Type B pancreatic cell (in vitro differentiated cells): ENCODE measurements around the gene PPARGC1A. TPM values are rescaled to one million over a fixed set of nuclear protein-coding genes. Genes with fewer than 3 reads are reported as not detected.

Experiments
- DNase-seq: peaks from one replicate; pipeline ENCODE4 v3.0.0; 2021; ENCODE audit warnings: mixed read lengths; ENCODE audit not compliant: unreplicated experiment; ENCODE audit errors: extremely low spot score
- H3K27ac Mint-ChIP-seq: 2 replicates; pipeline ENCODE4 v1.8.0; 2021; ENCODE audit warnings: mild to moderate bottlenecking, mixed read lengths
- H3K27me3 Mint-ChIP-seq: 2 replicates; pipeline ENCODE4 v1.8.0; 2021; ENCODE audit warnings: mixed read lengths
- H3K36me3 Mint-ChIP-seq: 2 replicates; pipeline ENCODE4 v1.8.0; 2021; ENCODE audit warnings: mixed read lengths
- H3K4me1 Mint-ChIP-seq: one replicate; pipeline ENCODE4 v1.8.0; 2021; ENCODE audit warnings: mixed read lengths; ENCODE audit not compliant: unreplicated experiment
- H3K4me3 Mint-ChIP-seq: 2 replicates; pipeline ENCODE4 v1.8.0; 2021; ENCODE audit warnings: mild to moderate bottlenecking, mixed read lengths
- H3K9me3 Mint-ChIP-seq: 2 replicates; pipeline ENCODE4 v1.8.0; 2021; ENCODE audit warnings: mixed read lengths
- CTCF ChIP-seq: fragments of 200-600 bp; sonication (generic); conservative IDR thresholded peaks from 2 replicates; pipeline ENCODE4 v1.5.0; 2021; ENCODE audit warnings: antibody characterized with exemption, mild to moderate bottlenecking
- total RNA-seq: library from RNA; stranded (reverse); gene quantifications from 2 replicates; pipeline ENCODE4 v1.2.1, GENCODE V29; 2021; ENCODE audit warnings: low replicate concordance

PPARGC1A gene
- total RNA-seq, 1 donor from 2014 or later: 39.4 TPM

GRCh38 chr4:23861897-23862296, 27.9 kb downstream of the PPARGC1A start:
- TF ChIP-seq CTCF: no peak
- no peaks in the 10 kb centered on the region for H3K4me1 Mint-ChIP-seq
- H3K27ac Mint-ChIP-seq: no peak overlapping the region
- DNase-seq: no peak
- H3K4me3 Mint-ChIP-seq: no peak overlapping the region
- H3K27me3 Mint-ChIP-seq: no peaks in the 10 kb centered on the region
- no peaks in the 10 kb centered on the region for H3K9me3 Mint-ChIP-seq
- peaks cover 3% of the 10 kb centered on the region for H3K36me3 Mint-ChIP-seq

DNA sequence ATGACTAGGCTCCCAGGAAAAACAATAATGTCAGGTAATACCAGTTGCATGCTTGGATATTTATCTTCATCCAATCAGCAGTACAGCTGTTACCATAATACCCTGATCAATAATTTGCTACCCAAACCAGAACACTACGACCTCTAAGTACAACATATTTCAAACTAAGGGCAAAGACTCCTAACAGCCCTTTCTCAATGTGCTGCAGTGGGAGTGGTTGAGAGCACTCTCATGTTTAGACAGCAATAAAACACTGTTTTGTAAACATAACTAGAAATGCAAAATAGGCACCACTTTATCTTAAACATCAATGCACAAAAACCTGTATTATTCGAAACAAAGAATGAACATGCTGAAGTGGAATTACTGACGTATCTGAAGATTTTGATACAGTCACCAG, 28.9 kb downstream of the PPARGC1A start:
- no peak for TF ChIP-seq CTCF
- Mint-ChIP-seq H3K4me1 (peaks cover 6% of the 10 kb centered on the region), H3K27me3 (no peaks in the 10 kb centered on the region), H3K9me3 (no peaks in the 10 kb centered on the region), H3K27ac (no peak overlapping the region), H3K36me3 (peaks cover 3% of the 10 kb centered on the region), H3K4me3 (no peak overlapping the region)
- no peak for DNase-seq

DNA sequence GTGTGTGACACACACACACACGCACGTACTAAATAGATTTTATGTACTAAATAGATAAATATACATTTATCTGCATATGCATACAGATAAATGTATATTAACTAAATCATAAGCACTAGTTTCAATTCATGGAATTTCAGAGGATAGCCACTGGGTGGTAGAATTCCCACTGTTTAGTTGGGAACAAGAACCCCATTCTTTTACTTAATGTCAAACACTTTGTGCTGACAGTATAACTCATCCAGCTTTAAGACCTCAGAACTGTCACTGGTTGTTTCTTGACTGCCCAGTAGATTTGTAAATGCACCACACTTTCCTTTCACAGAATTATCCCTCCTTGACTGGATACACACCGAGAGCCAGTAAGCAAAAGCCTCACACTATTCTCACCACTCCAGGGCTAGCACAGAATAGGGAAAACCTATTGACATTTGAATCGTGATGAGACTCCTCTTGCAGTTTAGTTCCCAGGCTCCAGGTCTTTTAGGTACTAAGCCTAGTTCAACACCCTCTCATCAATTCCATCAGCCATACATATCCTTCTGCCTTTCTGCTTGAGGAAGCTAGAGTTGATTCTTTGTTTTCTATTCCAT, 32.4 kb downstream of the PPARGC1A start:
- Mint-ChIP-seq H3K36me3 (peaks cover 3% of the 10 kb centered on the region), H3K27ac (no peak overlapping the region), H3K4me1 (peaks cover 6% of the 10 kb centered on the region), H3K9me3 (no peaks in the 10 kb centered on the region), H3K27me3 (no peaks in the 10 kb centered on the region), H3K4me3 (no peak overlapping the region)
- TF ChIP-seq CTCF: peak; percentile 57
- no peak for DNase-seq

GRCh38 chr4:23856630-23857029, 33.2 kb downstream of the PPARGC1A start:
- no peaks in the 10 kb centered on the region for H3K27me3 Mint-ChIP-seq
- DNase-seq: no peak
- H3K36me3 Mint-ChIP-seq: peaks cover 3% of the 10 kb centered on the region
- H3K4me3 Mint-ChIP-seq: no peak overlapping the region
- no peaks in the 10 kb centered on the region for H3K9me3 Mint-ChIP-seq
- no peak for TF ChIP-seq CTCF
- peaks cover 6% of the 10 kb centered on the region for H3K4me1 Mint-ChIP-seq
- no peak overlapping the region for H3K27ac Mint-ChIP-seq

- Mint-ChIP-seq H3K36me3 (peaks cover 3% of the 10 kb centered on the region), H3K4me3 (no peak overlapping the region), H3K27me3 (no peaks in the 10 kb centered on the region), H3K27ac (no peak overlapping the region), H3K9me3 (no peaks in the 10 kb centered on the region), H3K4me1 (peaks cover 6% of the 10 kb centered on the region)
- no peak for TF ChIP-seq CTCF
- no peak for DNase-seq
These were observed 33.8 kb downstream of the PPARGC1A start for GRCh38 chr4:23855912-23856605.
